Pancreas (tissue), 10 donors: Measurements from ENCODE around the gene CTRL. TPM values are rescaled to one million over a fixed set of nuclear protein-coding genes. Genes with fewer than 3 reads are reported as not detected.
"Not testable (repeated sequence)": the region's sequence is repeated elsewhere in the genome, so short reads cannot be mapped to it uniquely, and the experiment has no call there.

Source experiments
- ATAC-seq, 4 donors: fragments of 200-7000 bp; cut with Tn5 transposase; one replicate each; pipeline versions ENCODE4 v1.8.0 to v1.9.1; 2020; ENCODE audit warnings: mild to moderate bottlenecking in 4 of 4, moderate library complexity in 4 of 4
- DNase-seq, 6 donors: peaks; one replicate each; pipeline ENCODE4 v3.0.0-alpha.2; 2020
- FAIRE-seq: peaks from 2 replicates; lab custom pipeline; 2012; peaks lifted over from hg19 to GRCh38; lab: Jason Lieb, UNC
- H3K27ac ChIP-seq, 4 donors: fragments of 200-600 bp; sonication (generic); 1 replicate in 3 of 4; 2 replicates in 1 of 4; pipeline versions ENCODE4 v1.5.0 to v1.8.0; 2020
- H3K27me3 ChIP-seq, 4 donors: fragments of 200-600 bp; one replicate each; pipeline ENCODE4 v1.8.0; 2021
- H3K36me3 ChIP-seq, 3 donors: fragments of 200-600 bp; sonication (generic) in 1 of 3; one replicate each; pipeline versions ENCODE4 v1.5.0 to v1.8.0; 2020 to 2021
- H3K4me1 ChIP-seq, 3 donors: fragments of 200-600 bp; one replicate each; pipeline ENCODE4 v1.8.0; 2021
- H3K4me3 ChIP-seq, 4 donors: fragments of 200-600 bp; sonication (generic) in 2 of 4; one replicate each; pipeline versions ENCODE4 v1.5.0 to v1.8.0; 2020 to 2021
- H3K9me3 ChIP-seq, 4 donors: fragments of 200-600 bp; one replicate each; pipeline ENCODE4 v1.8.0; 2021
- CTCF ChIP-seq, 4 donors: fragments of 200-600 bp; sonication (generic) in 3 of 4; IDR thresholded peaks; one replicate each; pipeline versions ENCODE4 v1.5.0 to v1.8.0; 2021; ENCODE audit warnings: antibody characterized with exemption in 4 of 4
- whole genome bisulfite sequencing, 2 donors: extraction: QIAGEN DNeasy Blood & Tissue Kit; methylation state at CpG; one replicate each; pipeline ENCODE4 v1.1.7; 2013; 5-methylcytosine and 5-hydroxymethylcytosine counted together
- intact Hi-C, 3 donors: fragments of 100-400 bp; cut with DNase I; formaldehyde crosslinking; loops; one replicate each; pipeline versions ENCODE4 v1.11.1 to v1.14.2; 2022
- polyA plus RNA-seq, 2 donors: library from polyadenylated mRNA; stranded (reverse); fragments of 200-250 nt; gene quantifications; one replicate each; pipeline ENCODE4 v1.2.3, GENCODE V29; 2013
- total RNA-seq, 6 donors: library from RNA; stranded (reverse); fragmentation: NEBNext Ultra II Directional in 4 of 6; extraction: Animal tissue kit (Norgen Biotek cat#: 25700) in 4 of 6; gene quantifications; one replicate each; pipeline versions ENCODE4 v1.2.1 to v1.2.4, GENCODE V29; 2021 to 2023
- donor health status: healthy with polysubstance abuse.
- donor health status: DM: no; HTN: no; CAD: no; lungs with moderate emphysema.
- donor health status: DM: no; HTN: no; CAD: no.
- donor health status: control.
- donor health status: control.
- donor health status: Bipolar disorder and iron deficiency.
- donor health status: DM: yes; HTN: yes; CAD: no.
- donor health status: DM: no; HTN: no; CAD: no.
- donor health status: DM: no; HTN: no; CAD: no.
- donor health status: DM: yes; HTN: yes; CAD: no.

The CTRL gene
- total and polyA plus RNA-seq, 8 donors: 559 to 2,165 (median 673) TPM

GRCh38 chr16:67942200-67942509 is 10.5 kb upstream of the CTRL start:
- Histone ChIP-seq H3K27ac (no peak overlapping the region), H3K9me3 (no peaks in the 10 kb centered on the region), H3K4me1 (peaks cover 0 to 4% (median 0%) of the 10 kb centered on the region in 3 donors), H3K36me3 (peaks cover under 1 to 30% (median 16%) of the 10 kb centered on the region in 3 donors), H3K27me3 (no peaks in the 10 kb centered on the region), H3K4me3 (no peak overlapping the region)
- peak; percentile 36 to 71 (median 58) for ATAC-seq
- WGBS, 2 donors: 82% methylated on average over 6 of the region's 6 CpGs
- TF ChIP-seq CTCF (IDR thresholded peaks at IDR 0.05): peak; percentile 35 to 65 (median 60)
- intact Hi-C loops: no loop called here
- no peak for FAIRE-seq
- DNase-seq: peak in 1 of 6 donors; percentile 74

GRCh38 chr16:67941469-67942199 is 10.0 kb upstream of the CTRL start:
- Histone ChIP-seq H3K4me3 (no peak overlapping the region), H3K27me3 (no peaks in the 10 kb centered on the region), H3K36me3 (peaks cover 0 to 25% (median 14%) of the 10 kb centered on the region in 3 donors), H3K9me3 (no peaks in the 10 kb centered on the region), H3K4me1 (peaks cover 0 to 7% (median 0%) of the 10 kb centered on the region in 3 donors), H3K27ac (no peak overlapping the region)
- no peak for TF ChIP-seq CTCF (IDR thresholded peaks at IDR 0.05)
- DNase-seq (peak in 1 of 6 donors; percentile 66), FAIRE-seq (no peak), ATAC-seq (no peak)
- intact Hi-C loops: no loop called here
- 87 to 90% methylated on average over 9 of the region's 9 CpGs for WGBS, 2 donors

GRCh38 chr16:67940446-67941089 is 8.9 kb upstream of the CTRL start:
- DNase-seq (no peak), FAIRE-seq (no peak), ATAC-seq (no peak)
- peaks cover 0 to 14% (median 4%) of the 10 kb centered on the region in 3 donors for H3K36me3 ChIP-seq
- intact Hi-C loops: no loop called here
- 95 to 99% methylated on average over 5 of the region's 5 CpGs for whole genome bisulfite sequencing, 2 donors
- TF ChIP-seq CTCF (IDR thresholded peaks at IDR 0.05): no peak
- no peak overlapping the region for H3K4me3 ChIP-seq
- H3K4me1 ChIP-seq: peaks cover 0 to 7% (median 0%) of the 10 kb centered on the region in 3 donors
- no peak overlapping the region for H3K27ac ChIP-seq
- H3K27me3 ChIP-seq: no peaks in the 10 kb centered on the region
- H3K9me3 ChIP-seq: no peaks in the 10 kb centered on the region

GRCh38 chr16:67939507-67940445 is 8.1 kb upstream of the CTRL start:
- peak in 5 of 6 donors; percentile 44 to 84 (median 56) for DNase-seq
- Histone ChIP-seq H3K4me1 (peaks cover 0 to 12% (median 0%) of the 10 kb centered on the region in 3 donors), H3K36me3 (peaks cover 0 to 6% (median 0%) of the 10 kb centered on the region in 3 donors), H3K4me3 (no peak overlapping the region), H3K9me3 (no peaks in the 10 kb centered on the region), H3K27me3 (no peaks in the 10 kb centered on the region), H3K27ac (no peak overlapping the region)
- intact Hi-C loops: loop anchor here in 1 of 3 donors (10.0 kb wide), 1 partner anchor 415 kb away; the partner anchor contains the start of gene RIPOR1
- WGBS, 2 donors: 76% methylated on average over 33 of the region's 33 CpGs
- FAIRE-seq: no peak
- no peak for ATAC-seq
- TF ChIP-seq CTCF (IDR thresholded peaks at IDR 0.05): no peak

GRCh38 chr16:67937713-67938112 is 6.1 kb upstream of the CTRL start:
- not testable (repeated sequence) for DNase-seq, H3K27ac ChIP-seq, H3K36me3 ChIP-seq, FAIRE-seq, H3K27me3 ChIP-seq, ATAC-seq, H3K4me3 ChIP-seq, H3K9me3 ChIP-seq
- intact Hi-C loops: loop anchor here in 1 of 3 donors (10.0 kb wide), 1 partner anchor 413 kb away; the partner anchor contains the start of gene RIPOR1
- WGBS, 2 donors: 92 to 97% methylated on average over 5 of the region's 5 CpGs
- peaks cover 0 to 20% (median 0%) of the 10 kb centered on the region in 3 donors for H3K4me1 ChIP-seq
